NCI-H146 treated with DMSO at 0.1 percent for 48 hours (cell line): ENCODE measurements around the gene SLCO3A1.

Experiments used
- DNase-seq: peaks from one replicate; lab custom pipeline; 2025; ENCODE audit not compliant: unreplicated experiment; lab: John Stamatoyannopoulos, UW

SLCO3A1 gene

GRCh38 chr15:92083190-92083589 lies 229.7 kb downstream of the SLCO3A1 start:
- no peak for DNase-seq

GRCh38 chr15:92087211-92087610 lies 233.7 kb downstream of the SLCO3A1 start:
- no peak for DNase-seq

DNA sequence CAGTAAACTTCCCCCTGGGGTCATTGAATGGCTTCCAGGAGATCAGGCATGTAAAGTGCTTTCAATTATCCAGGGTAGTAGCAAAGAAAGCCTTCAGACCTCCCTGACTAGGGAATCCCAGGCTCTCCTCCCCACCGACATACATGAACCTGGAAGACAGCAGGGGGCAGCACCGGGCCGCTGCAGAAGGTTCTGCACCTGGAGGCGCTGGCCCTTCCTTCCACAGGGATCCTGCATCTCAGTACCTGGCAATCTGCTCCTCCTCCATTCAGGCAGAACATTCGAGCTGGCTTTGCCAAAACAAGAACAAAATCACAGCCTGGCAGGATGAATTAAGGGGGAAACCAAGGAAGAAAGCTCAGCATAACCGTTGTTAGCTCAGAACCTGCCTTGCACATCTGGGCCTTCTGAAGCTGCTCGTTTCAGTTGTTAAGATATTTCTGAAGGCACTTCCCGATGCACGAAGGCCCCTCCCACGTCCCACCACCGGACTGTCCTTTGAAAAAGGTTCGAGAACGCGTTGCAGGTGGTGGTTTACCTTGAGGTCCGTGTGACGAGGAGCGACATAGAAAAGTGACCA lies 237.7 kb downstream of the SLCO3A1 start:
- DNase-seq = peak; percentile 24

DNA sequence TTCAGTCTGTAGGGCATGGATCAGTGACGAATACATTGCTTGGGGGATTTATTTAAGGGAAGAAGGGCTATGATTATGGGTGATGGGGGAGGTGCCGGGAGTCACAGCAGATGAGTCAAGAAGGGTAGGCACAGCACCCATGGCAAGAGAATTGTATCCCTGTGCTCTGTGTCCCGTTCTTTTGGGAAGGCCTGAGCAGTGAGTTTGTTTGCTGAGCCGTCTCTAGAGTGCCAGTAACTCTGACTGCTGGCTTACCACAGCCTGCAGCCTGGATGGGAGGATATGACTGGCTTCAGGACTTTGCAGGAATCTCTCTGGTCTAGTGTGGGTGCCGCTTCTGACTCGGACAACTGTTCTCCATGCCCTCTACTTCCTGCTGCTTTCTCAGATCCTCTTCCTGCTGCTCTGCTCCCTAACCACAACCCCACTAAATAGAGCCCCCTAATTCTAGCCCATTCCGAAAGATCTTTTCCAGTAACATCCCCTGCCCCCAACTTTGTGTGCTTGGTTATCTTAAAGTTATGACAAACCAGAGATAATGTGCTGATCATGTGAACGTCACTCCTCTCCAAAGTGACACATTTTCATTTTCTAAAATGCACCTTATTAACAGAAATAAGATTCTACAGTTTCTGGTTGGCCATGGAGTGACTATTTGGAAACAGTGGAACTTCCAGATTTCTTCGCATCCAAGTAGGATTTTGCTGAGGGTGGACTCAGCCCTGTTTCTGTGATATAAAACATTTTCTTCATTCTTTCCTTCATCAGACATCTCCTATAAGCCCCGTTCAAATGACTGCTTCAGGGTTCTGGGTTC lies 239.0 kb downstream of the SLCO3A1 start:
- no peak for DNase-seq

GRCh38 chr15:92095693-92096092 lies 242.2 kb downstream of the SLCO3A1 start:
- DNase-seq = no peak

- no peak for DNase-seq
Measured at GRCh38 chr15:92097474-92098178, 244.1 kb downstream of the SLCO3A1 start.

DNA sequence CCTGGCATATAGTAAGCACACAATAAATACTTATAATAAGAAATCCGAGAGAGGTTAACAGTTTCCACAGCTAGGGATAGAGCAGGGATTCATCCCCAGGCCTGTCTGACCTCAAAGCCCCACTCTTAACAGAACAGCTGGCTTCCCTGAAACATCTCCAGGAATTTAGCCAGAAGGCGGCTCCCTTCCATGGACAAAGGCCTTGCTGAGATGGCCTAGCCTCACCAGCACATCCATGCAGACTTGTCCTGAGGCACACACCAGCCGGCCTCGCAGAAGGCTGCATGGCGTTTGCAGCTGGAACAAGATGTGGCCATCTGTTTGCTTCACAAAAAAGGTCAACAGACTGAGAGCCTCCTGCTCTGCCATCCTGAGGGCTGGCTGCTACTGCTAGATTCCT lies 245.4 kb downstream of the SLCO3A1 start:
- DNase-seq = no peak

DNA sequence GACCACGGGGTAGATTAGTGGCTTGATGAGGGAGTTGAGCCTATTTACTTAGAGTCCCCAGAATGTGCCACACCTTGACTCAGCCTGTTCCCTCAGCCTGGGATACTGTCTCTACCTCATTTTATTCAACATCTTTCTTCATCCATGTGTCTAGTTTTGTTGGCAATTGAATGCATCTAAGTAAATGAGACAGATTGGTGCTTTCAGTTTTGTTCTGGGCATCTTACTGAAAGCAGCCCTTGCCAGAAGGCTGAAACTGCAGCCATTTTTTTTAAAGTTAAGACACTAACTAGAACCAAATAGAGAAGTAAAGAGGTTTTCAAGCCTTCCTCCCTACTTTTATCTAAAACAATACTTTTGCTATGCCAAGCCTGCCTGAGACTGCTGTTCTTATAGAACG lies 246.8 kb downstream of the SLCO3A1 start:
- DNase-seq = no peak

DNA sequence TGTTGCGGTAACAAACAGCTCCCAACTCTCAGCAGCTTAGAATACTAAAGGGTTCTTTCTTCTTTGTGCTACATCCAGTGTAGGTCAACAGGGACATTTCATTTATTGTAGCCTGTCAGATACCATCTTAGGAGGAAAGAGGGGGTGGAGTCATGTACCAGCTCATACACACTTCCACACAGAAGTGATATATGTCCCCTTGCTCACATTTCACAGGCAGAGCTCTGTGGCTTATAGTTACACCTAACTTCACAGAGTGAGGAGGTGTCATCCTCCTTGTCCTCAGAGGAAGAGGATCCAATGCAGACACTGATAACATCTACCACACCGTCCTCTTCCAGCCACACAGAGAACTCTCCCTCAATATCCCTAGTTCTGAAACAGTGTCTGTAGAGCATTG lies 247.2 kb downstream of the SLCO3A1 start:
- DNase-seq = no peak

DNA sequence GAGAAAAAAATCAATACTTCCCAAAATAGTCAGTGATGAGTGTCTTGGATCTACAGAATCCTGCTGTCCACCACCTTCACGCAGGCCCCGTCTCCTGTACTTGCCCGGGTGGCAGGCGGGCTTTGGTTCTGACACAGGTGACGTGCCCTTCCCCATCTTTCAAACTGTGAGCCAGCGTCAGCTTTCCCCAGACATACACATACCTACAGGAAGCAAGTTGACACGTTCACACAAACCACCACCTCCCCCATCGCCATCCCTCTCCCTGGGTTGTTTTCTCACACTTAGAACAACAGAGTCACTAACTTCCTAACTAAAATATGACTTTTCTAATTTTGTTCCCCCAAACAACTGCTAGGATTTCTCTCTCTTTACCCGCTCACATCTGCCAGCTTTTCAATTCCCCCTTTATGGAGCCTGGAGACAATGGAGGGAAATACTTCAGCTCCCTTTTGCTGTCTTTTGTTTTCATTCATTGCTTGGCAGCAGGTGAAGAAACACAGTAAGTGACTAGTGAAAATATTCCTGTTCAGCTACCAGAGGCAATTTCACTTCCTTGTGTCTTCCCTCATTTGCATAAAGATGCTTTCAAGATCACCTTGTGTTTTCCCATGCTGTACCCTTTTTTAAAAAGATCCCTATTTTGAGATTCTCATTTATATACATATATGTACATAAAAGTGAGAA lies 248.3 kb downstream of the SLCO3A1 start:
- DNase-seq = no peak

DNA sequence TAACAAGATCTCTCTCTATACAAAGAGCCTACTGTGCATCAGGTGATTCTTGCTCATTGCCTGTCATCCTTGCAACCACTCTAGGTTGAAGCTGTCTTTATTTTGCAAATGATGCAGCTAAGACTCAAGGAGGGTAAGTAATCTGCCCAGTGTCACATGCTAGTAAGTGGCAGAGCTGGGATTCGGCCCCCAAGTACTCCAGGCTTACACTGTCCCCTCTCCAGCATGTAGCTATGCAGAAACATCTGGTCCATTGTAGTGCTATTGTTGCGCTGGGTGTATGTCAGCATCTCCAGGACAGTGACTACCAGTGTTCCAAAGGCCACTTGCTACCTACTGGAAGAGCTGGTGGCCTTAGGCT lies 248.9 kb downstream of the SLCO3A1 start:
- no peak for DNase-seq

GRCh38 chr15:92104072-92104471 lies 250.6 kb downstream of the SLCO3A1 start:
- DNase-seq = no peak

DNA sequence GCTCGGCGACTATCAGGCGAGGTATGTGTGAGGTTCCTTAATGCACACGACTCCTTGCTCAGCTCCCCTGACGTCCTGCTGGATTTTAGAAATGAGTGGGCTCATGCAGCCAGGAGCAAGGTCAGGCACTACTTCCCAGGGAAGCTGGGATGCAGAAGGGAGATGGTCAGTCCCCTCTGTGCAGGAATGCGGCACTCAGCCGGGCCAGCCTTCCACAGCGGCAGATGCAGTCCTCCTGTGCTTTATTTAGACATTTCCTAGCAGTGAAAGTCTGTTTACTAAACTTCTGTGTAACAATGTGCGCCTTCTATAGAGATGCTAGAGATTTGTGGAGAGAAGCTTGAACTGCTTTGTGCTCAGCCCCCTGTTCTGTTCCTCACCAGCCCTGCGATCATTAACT lies 252.1 kb downstream of the SLCO3A1 start:
- no peak for DNase-seq

DNA sequence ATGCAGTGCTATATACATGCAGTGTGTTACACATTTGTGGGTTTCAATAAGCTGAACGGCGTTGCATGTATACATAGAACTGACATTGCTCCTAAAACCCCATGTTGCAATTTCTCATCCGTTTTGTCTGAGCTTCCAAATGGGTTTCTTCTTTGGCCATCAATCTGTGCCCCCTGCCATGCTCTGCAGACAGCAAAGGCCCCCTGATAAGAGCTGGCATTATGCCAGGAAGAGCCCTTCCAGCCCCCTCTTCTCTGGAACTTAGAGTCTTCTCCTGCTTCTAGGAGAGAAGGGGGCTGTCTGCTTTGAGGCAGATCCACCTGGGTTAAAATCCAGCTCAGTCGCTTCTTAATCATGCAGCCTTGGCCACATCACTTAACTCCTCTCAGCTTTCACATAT lies 254.0 kb downstream of the SLCO3A1 start:
- no peak for DNase-seq

- no peak for DNase-seq
Measured at GRCh38 chr15:92109191-92109873, 255.8 kb downstream of the SLCO3A1 start.

GRCh38 chr15:92111291-92111690 lies 257.8 kb downstream of the SLCO3A1 start:
- DNase-seq = no peak

GRCh38 chr15:92111751-92112150 lies 258.2 kb downstream of the SLCO3A1 start:
- no peak for DNase-seq

DNA sequence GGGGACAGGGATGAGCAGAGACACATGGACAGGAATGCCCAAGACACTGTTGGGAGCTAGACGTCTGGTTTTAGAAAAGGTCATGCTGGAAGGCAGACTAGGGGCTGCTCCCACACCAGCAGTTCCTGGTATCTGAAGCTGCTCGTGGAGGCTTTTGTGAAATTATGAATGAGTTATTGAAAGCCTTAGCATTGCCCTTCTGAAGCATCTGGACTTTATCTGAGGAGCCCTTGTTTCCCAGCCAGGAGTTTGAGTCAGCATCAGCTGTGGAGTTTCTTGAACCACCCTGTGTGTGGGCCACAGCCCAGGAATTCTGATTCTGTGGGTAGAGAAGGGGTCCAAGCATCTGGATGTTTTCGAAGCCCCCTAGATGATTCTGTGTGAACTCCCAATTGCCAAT lies 258.7 kb downstream of the SLCO3A1 start:
- DNase-seq = no peak

DNA sequence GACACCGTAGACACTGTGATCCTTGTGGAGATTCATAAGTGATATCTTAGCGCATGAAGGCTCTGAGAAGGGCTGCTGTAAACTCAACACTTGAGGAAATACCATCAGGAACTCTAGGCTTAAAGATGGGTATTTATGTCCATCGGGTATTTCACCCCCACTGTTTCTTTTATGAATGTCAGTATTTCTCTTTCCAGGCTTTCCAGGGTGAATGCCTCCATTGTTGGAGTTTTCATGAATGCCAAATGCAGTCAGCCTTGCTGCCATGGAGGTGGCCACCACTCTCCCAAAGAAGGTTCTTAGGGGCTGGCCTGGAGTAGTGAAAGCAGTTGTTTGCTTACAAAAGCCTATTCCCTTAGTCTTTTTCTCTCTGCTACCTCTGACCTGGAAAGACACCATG lies 259.2 kb downstream of the SLCO3A1 start:
- no peak for DNase-seq

GRCh38 chr15:92113832-92114231 lies 260.3 kb downstream of the SLCO3A1 start:
- no peak for DNase-seq

GRCh38 chr15:92115834-92116233 lies 262.3 kb downstream of the SLCO3A1 start:
- DNase-seq = no peak
